NCI-H345 (cell line): Measurements from ENCODE around the gene POU2AF1.

ENCODE experiments used
- DNase-seq: peaks from one replicate; lab custom pipeline; 2025; lab: John Stamatoyannopoulos, UW

POU2AF1 gene

GRCh38 chr11:111360150-111361043 is 18.7 kb downstream of the POU2AF1 start:
- no peak for DNase-seq

- DNase-seq = no peak
These were observed 19.6 kb downstream of the POU2AF1 start for GRCh38 chr11:111359223-111360149.

DNA sequence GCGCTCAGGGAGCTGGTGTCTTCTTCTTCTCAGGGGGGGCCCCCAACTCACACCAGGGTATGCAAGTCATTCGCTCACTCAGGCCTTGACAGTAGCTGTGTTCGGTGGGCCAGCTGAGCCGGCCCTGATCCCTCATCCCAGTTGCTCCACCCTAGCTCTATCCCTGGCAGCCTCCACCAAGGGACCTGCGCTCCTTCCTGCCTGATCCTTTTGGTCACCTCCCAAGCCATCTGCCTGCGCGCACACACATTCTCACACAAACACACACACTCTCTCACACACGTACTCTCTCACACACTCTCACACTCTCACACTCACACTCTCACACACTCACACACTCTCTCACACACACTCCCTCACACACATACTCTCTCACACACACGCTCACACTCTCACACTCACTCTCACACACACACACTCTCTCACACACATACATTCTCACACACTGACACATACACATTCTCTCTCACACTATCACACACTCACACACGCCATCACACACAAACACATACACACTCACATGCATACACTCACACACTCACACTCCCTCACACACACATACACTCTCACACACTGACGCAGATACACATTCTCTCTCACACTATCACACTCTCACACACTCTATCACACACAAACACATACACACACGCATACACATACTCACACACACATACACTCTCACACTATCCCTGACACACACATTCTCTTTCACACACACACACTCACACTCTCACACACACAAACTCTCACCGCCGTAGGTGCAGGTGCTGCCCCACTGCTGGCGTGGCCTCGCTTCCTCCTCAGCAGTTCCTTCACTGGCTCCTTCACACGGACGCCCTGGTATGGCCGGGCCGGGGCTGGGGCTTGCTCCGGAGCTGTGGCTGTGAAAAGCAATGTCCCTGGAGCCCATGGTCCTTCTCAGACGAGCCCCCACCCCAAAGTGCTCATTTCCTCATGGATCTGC is 20.8 kb downstream of the POU2AF1 start:
- no peak for DNase-seq

GRCh38 chr11:111357150-111358037 is 21.7 kb downstream of the POU2AF1 start:
- DNase-seq = no peak

DNA sequence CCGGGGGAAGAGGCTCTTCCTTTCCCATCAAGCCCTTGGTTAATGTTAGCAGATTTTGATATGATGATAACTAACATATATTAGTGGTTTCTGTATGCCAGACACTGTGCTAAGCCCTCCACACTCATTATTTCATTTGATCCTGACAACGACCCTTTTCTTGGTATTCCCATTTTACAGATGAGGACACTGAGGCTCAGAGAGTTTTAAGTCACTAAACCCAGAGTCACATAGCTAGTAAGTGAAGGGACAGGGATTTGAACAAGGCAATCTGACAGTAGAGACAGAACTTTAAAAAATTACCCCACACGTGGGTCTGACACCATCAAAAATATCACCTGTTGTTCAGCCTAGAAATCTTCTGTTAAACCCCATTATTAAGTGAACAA is 22.4 kb downstream of the POU2AF1 start:
- no peak for DNase-seq

DNA sequence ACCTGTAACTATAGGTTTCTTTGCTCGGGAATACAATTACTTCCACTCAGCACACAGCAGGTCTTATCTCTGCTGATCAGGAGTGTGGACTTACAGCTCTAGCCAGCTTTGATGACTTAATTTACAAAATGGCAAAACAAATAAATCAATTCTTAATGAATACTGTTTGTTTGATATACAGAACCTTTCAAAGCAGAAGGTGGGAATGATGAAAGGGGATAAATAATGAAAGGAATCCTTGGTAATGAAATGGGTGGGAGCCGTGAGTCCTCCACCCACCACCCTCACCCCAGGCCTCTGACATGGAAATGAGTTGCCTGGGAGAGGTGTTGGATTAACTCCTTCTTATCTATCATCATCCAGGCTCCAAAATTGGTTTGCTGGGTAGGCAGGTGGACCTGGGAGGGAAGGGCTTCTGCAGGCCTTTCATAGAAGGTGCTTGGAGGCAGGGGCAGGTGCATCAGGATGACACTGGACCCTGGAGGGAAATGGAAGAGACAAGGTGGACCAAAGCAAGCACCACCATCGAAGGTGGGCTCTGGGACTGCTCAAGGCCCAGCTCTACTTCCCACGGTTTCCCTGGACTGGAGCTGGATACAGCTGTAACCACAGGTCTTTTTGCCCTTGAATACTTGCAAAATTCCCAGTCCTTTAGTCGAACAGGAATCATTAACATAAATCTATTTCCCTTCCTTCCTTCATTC is 23.0 kb downstream of the POU2AF1 start:
- no peak for DNase-seq

DNA sequence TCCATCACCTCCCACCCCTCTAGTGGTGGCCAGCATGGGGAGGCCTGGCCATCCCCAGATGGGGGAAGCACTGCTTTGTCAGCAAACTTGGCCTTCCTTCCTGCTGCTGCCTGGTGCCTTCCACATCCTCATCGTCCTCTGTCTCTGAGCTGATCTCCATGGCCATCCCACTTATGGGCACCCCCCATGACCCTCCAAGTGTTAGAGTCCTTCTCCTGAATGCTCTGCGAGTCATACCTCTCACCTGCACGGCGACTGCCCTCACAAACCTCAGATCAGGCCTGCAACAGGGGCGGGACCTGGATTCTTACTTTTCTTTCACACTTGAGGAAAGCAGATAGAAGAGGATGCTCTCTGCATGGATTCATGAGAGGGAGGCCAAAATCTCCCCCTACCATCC is 24.0 kb downstream of the POU2AF1 start:
- DNase-seq = no peak

GRCh38 chr11:111354601-111354891 is 24.5 kb downstream of the POU2AF1 start:
- no peak for DNase-seq

DNA sequence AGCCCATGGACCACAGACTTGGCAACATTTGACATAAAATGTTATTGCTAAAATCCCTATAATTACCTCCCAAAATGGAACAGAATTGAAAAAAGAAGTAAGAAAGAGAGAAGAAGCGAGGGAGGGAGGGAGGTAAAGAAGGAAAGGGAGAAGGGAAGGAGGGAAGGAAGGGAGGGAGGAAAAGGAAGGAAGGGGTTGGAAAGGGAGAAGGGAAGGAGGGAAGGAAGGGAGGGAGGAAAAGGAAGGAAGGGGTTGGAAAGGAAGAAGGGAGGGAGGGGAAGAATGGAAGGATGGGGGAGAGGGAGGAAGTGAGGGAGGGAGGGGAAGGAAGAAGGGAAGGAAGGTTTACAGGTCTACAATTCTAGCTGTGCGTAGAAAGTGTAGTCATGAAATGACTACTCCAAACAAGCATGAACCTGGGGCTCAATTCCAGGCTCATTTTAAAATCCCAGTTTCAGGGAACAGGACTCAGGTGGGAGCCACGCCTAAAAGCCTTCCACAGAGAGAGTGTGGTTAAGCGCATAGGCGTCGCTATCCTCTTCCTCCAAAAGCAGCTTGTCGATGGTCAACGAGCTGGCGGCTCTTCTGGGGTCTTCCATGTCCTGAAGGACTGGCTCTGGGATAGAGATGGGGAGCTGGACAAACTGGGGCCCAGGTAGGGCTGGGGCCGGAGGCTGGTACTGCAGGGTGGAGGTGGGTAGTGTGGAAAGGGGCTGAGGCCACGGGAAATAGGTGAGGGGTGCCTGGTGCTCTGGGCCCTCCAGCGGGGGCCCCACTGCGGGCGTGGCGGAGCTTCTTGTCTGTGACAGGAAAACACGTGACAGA is 25.1 kb downstream of the POU2AF1 start:
- DNase-seq = no peak

GRCh38 chr11:111352935-111353710 is 26.0 kb downstream of the POU2AF1 start:
- DNase-seq = no peak

- no peak for DNase-seq
These were observed 26.8 kb downstream of the POU2AF1 start for GRCh38 chr11:111352231-111352746.

DNA sequence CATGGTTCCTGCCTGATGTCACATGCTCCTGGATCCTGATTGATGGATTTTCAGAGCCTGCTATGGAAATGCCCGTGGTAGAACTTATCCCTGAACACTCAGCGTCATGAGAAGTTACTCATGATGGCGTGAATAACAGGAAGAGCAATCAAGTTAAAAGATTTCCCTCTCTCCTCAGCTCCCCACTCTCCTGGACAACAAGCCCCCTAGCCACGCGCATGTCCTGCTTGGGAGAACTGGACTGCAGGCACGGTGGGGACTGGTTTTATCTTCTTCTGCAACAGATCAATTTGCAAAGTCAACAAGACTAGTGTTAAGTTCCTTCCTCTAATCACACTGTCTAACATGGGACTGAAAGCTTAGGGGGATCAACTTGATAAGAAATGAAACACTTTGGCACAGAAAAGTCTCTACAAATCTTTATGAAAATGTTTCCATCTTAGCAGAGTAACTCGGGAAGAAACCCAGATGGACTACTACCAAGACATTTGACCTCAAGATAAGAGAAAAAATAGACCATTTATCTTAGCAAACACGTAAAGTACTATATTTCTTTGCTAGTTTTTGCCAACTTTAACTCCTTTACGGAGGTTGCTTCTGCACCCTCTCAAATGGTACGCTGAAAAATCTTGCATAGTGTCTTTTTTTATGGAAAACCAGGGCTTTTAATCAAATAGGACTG is 27.6 kb downstream of the POU2AF1 start:
- DNase-seq = no peak

DNA sequence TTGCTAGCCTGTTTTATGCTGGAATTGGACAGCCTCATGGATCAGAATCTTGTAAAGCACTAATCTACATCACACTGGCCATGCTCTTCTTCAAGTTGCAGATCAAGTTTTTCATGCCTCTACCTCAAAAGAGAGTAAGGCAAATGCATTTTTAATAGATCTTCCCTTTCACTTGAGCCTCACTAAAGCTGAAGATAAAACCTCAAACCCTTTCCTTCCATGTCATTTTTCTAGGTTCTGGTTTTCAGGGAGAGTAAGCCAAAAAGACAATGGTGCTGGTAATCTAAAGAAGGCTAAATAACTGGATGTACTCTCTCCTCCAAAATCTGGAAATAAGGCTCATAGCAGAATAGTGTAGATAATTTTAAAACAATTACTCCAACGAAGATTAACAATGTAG is 28.3 kb downstream of the POU2AF1 start:
- no peak for DNase-seq

DNA sequence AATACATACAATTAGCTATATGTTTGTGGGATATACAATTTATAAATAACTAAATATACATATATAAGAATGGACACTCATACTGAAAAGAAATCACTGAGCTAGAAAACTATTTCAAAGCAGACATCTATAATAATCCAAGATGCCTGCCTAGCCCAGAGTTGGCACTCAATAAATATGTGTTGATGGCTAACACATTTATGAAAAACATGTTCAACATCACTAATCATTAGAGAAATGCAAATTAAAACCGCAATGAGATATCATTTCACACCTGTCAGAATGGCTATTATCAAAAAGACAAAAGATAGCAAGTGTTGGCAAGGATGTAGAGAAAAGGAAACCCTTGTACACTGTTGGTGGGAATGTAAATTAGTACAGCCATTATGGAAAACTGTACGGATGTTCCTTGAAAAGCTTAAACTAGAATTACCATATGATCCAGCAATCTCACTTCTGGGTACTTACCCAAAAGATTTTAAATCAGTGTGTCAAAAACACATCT is 29.8 kb downstream of the POU2AF1 start:
- no peak for DNase-seq

DNA sequence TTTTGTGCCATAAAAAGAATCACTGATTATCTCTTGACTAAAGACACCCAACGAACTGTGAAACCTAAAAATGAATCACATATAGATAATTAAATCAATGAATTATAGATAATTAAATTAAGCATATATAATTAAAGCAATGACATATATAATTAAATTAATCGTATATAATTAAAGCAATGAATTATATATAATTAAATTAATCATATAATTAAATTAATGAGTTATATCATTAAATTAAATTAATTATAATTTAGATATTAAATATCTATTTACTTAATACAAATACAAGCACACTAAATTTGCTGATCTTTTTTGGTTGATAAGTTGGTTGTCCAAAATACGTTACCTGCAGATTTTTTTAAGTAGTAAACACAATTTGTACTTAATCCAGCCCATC is 30.9 kb downstream of the POU2AF1 start:
- no peak for DNase-seq

- no peak for DNase-seq
These were observed 31.4 kb downstream of the POU2AF1 start for GRCh38 chr11:111347723-111348115.

DNA sequence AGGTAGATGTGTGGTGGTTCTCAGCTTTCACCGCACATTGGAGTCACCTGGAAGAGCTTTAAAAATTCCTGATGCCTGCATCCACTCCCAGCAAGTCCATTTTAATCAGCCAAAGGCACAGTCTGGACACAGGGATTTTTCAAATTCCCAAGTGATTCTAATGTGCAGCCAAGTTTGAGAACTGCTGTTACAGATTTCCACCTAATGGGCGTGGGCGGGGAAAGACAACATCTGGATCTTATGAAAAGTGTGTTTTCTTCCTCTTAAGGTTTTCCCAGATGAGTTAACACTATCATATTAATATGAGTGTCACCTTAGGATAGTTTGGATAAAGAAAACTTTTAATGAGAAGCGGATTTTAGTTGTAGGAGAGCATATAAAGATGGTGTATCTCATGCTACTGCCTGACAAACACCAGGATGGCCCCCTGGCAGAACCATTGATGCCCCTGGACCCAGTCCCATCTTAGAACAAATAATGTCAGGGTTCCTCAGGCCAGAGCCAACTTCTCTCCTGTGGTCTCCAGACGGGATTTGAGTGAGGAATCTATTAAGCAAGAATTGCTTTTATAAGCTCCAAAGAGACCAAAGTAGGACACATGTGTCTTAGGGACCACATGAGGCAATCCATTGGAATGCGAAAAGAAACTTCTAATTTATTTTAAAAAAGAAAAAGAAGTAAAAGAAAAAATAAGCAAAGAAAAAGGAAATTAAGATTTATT is 31.9 kb downstream of the POU2AF1 start:
- no peak for DNase-seq
